K562 (cell line): Measurements from ENCODE around the gene MRPL38. TPM values are rescaled to one million over a fixed set of nuclear protein-coding genes. Genes with fewer than 3 reads are reported as not detected.

ENCODE experiments used
- ATAC-seq: fragments of 200-7000 bp; cut with Tn5 transposase; 3 replicates; pipeline ENCODE4 v1.9.1; 2020; ENCODE audit warnings: moderate library complexity
- BruUV-seq: library from RNA; stranded (reverse); fragments of 400-500 nt; replicated peaks from 2 replicates; lab custom pipeline; 2021; lab: Mats Ljungman, UMichigan
- CTCF ChIA-PET: fragments of 300-600 bp; formaldehyde crosslinking; extraction: SDS; loops from one replicate; lab custom pipeline; 2021; ENCODE audit warnings: low intra/inter-chr PET ratio; lab: Yijun Ruan, JAX
- POLR2A ChIA-PET: fragments of 300-600, 350-650 bp; sonication (Branson Sonifier 250); formaldehyde crosslinking; extraction: SDS; loops from one replicate; lab custom pipeline; 2021; ENCODE audit warnings: antibody characterized with exemption, inconsistent platforms; lab: Yijun Ruan, JAX
- DNase-seq, 4 experiments: peaks; one replicate each; pipeline versions ENCODE4 v3.0.0 to v3.0.0-alpha.2; 2011 to 2018; ENCODE audit warnings: low spot score in 3 of 4, mixed read lengths in 3 of 4; ENCODE audit errors: extremely low read depth in 1 of 4
- FAIRE-seq: peaks from 2 replicates; lab custom pipeline; 2011; peaks lifted over from hg19 to GRCh38; lab: Jason Lieb, UNC
- H2AFZ ChIP-seq: 2 replicates; pipeline ENCODE4 v1.6.0; 2011; ENCODE audit warnings: low read depth, low read length, control low read depth, inconsistent platforms
- H3K27ac ChIP-seq: fragments of 200-600 bp; 3 replicates; pipeline ENCODE4 v1.8.0; 2011; ENCODE audit warnings: low read depth, mild to moderate bottlenecking, control low read depth, inconsistent platforms, low read length, moderate library complexity, mixed read lengths; ENCODE audit errors: extremely low read depth
- H3K27me3 ChIP-seq, 2 experiments: fragments of 300-600 bp in 1 of 2; 2 replicates in 1 of 2; 3 replicates in 1 of 2; pipeline versions ENCODE4 v1.6.0 to v1.8.0; 2011; ENCODE audit warnings: inconsistent platforms in 2 of 2, low read length in 2 of 2, mild to moderate bottlenecking in 1 of 2, mixed read lengths in 1 of 2, moderate library complexity in 1 of 2; ENCODE audit not compliant: control insufficient read depth in 2 of 2, insufficient read depth in 2 of 2
- H3K36me3 ChIP-seq: fragments of 300-600 bp; 3 replicates; pipeline ENCODE4 v1.8.0; 2011; ENCODE audit warnings: mild to moderate bottlenecking, low read length, inconsistent platforms; ENCODE audit not compliant: control insufficient read depth, insufficient read depth
- H3K4me1 ChIP-seq, 2 experiments: fragments of 200-600 bp in 1 of 2; replicated peaks in 1 of 2; 2 replicates in 1 of 2; 3 replicates in 1 of 2; pipeline versions ENCODE4 v1.5.1 to v1.8.0; 2011; ENCODE audit warnings: inconsistent platforms in 2 of 2, low read length in 2 of 2, mild to moderate bottlenecking in 1 of 2, mixed read lengths in 1 of 2, moderate library complexity in 1 of 2; ENCODE audit not compliant: control insufficient read depth in 2 of 2, insufficient read depth in 2 of 2
- H3K4me2 ChIP-seq: 2 replicates; pipeline ENCODE4 v1.6.1; 2011; ENCODE audit warnings: low read length, control low read depth, inconsistent platforms, mixed read lengths; ENCODE audit not compliant: insufficient read depth
- H3K4me3 ChIP-seq: fragments of 200-600 bp; sonication (generic), shearing (Covaris generic); 2 replicates; pipeline ENCODE4 v1.5.1; 2016; ENCODE audit warnings: control low read depth, inconsistent platforms
- H3K79me2 ChIP-seq: fragments of 200-600 bp; 3 replicates; pipeline ENCODE4 v1.8.0; 2011; ENCODE audit warnings: low read length, inconsistent platforms; ENCODE audit not compliant: control insufficient read depth, insufficient read depth
- H3K9ac ChIP-seq, 2 experiments: 2 replicates each; pipeline versions ENCODE4 v1.6.0 to v1.6.1; 2011; ENCODE audit warnings: low read depth in 2 of 2, low read length in 2 of 2, control low read depth in 1 of 2, inconsistent platforms in 1 of 2, mild to moderate bottlenecking in 1 of 2, mixed read lengths in 1 of 2; ENCODE audit not compliant: insufficient read depth in 1 of 2
- H3K9me1 ChIP-seq: one replicate; pipeline ENCODE4 v1.6.0; 2011; ENCODE audit warnings: inconsistent platforms, mild to moderate bottlenecking, low read length, moderate library complexity; ENCODE audit not compliant: control insufficient read depth, insufficient read depth
- H3K9me3 ChIP-seq: replicated peaks from 2 replicates; pipeline ENCODE4 v1.5.1; 2011; ENCODE audit warnings: low read depth, low read length, inconsistent platforms; ENCODE audit not compliant: control insufficient read depth, insufficient read depth
- H4K20me1 ChIP-seq: replicated peaks from 2 replicates; pipeline ENCODE4 v1.6.1; 2011; ENCODE audit warnings: low read length, inconsistent platforms, mixed read lengths; ENCODE audit not compliant: control insufficient read depth, insufficient read depth
- CREB5 ChIP-seq: fragments of 250-450 bp; sonication (Bioruptor Pico); IDR thresholded peaks from 2 replicates; pipeline ENCODE4 v1.5.0; 2020; ENCODE audit warnings: mild to moderate bottlenecking
- LARP7 ChIP-seq: fragments of 450-650 bp; IDR thresholded peaks from 2 replicates; pipeline ENCODE4 v1.6.1; 2016
- LCOR ChIP-seq: sonication (generic); formaldehyde crosslinking; IDR thresholded peaks from 2 replicates; pipeline ENCODE4 v1.8.0; 2022; ENCODE audit warnings: mild to moderate bottlenecking, missing genetic modification reagents
- MEIS2 ChIP-seq: fragments of 450-650 bp; IDR thresholded peaks from 2 replicates; pipeline ENCODE4 v1.6.1; 2014; ENCODE audit warnings: mild to moderate bottlenecking; ENCODE audit not compliant: partially characterized antibody
- POLR2AphosphoS5 ChIP-seq: IDR thresholded peaks from 2 replicates; pipeline ENCODE4 v1.6.1; 2011; ENCODE audit warnings: mild to moderate bottlenecking, low read depth, low read length, moderate library complexity; ENCODE audit not compliant: control insufficient read depth, insufficient read depth
- SIN3A ChIP-seq, 2 experiments: fragments of 150-350 bp in 1 of 2; IDR thresholded peaks; 2 replicates each; pipeline ENCODE4 v1.6.1; 2011 to 2016; ENCODE audit warnings: borderline replicate concordance in 2 of 2, low read depth in 2 of 2, low read length in 2 of 2, mild to moderate bottlenecking in 2 of 2, moderate library complexity in 2 of 2; ENCODE audit not compliant: control insufficient read depth in 1 of 2
- TRIM25 ChIP-seq: fragments of 450-650 bp; IDR thresholded peaks from 2 replicates; pipeline ENCODE4 v1.7.0; 2016; ENCODE audit warnings: borderline replicate concordance
- ZC3H4 ChIP-seq: sonication (generic); formaldehyde crosslinking; IDR thresholded peaks from 2 replicates; pipeline ENCODE4 v1.9.0; 2021; ENCODE audit warnings: missing genetic modification reagents, borderline replicate concordance
- WGBS: fragments of 100-300 bp; shearing (Covaris generic); methylation state at CpG from one replicate; pipeline ENCODE4 v1.1.6; 2016; ENCODE audit warnings: low coverage, mixed read lengths; ENCODE audit not compliant: insufficient coverage; ENCODE audit errors: missing lambda C conversion rate; 5-methylcytosine and 5-hydroxymethylcytosine counted together
- in situ Hi-C: fragments of 300-500 bp; cut with MboI; formaldehyde crosslinking; loops from 4 replicates; pipeline ENCODE4 v1.15.0; 2018; ENCODE audit warnings: inconsistent platforms, mixed read lengths
- intact Hi-C: fragments of 100-400 bp; cut with micrococcal nuclease; formaldehyde crosslinking; loops from 2 replicates; pipeline ENCODE4 v1.14.2; 2022
- polyA plus RNA-seq, 8 experiments: library from polyadenylated mRNA; depleted of rRNA in 4 of 8; stranded (reverse) in 5 of 8; unstranded in 3 of 8; fragments of >200 nt; fragmentation: Nextera tagmentation in 2 of 8; fragmentation: Illumina TruSeq in 1 of 8; extraction: Ambion mirVana in 2 of 8; extraction: Trizol in 1 of 8; gene quantifications; 2 replicates each; pipeline versions ENCODE4 v1.2.1 to v1.2.3, GENCODE V29; 2011 to 2014; ENCODE audit warnings: inconsistent platforms in 1 of 8, missing spikeins in 1 of 8
- total RNA-seq, 7 experiments: library from RNA; depleted of rRNA in 6 of 7; stranded (reverse); fragments of >200 nt in 6 of 7; fragmentation: Illumina TruSeq in 2 of 7; extraction: Trizol in 2 of 7; gene quantifications; 2 replicates each; pipeline versions ENCODE4 v1.2.1 to v1.2.3, GENCODE V29; 2011 to 2021; ENCODE audit warnings: low replicate concordance in 1 of 7
- TF ChIP-seq, protein P1 (sequence below), 2 experiments: fragments of 450-650 bp in 1 of 2; sonication (generic) in 1 of 2; formaldehyde crosslinking in 1 of 2; IDR thresholded peaks in 1 of 2; conservative IDR thresholded peaks in 1 of 2; 2 replicates each; pipeline versions ENCODE4 v1.6.1 to v1.8.1; 2016 to 2023; ENCODE audit warnings: mild to moderate bottlenecking in 2 of 2, moderate library complexity in 2 of 2, inconsistent platforms in 1 of 2, missing genetic modification reagents in 1 of 2
- TF ChIP-seq, protein P2 (sequence below), 2 experiments: IDR thresholded peaks in 1 of 2; conservative IDR thresholded peaks in 1 of 2; 2 replicates each; pipeline ENCODE4 v1.6.1; 2016; ENCODE audit warnings: low read depth in 2 of 2, mild to moderate bottlenecking in 1 of 2, missing compliant biosample characterization in 1 of 2, missing genetic modification characterization in 1 of 2, moderate library complexity in 1 of 2

The MRPL38 gene
- total and polyA plus RNA-seq, 9 of the 15 experiments (the other 6 are each of a cell fraction or from before 2014, with no cell fraction given): 4.5 to 154 (median 48.5) TPM

DNA sequence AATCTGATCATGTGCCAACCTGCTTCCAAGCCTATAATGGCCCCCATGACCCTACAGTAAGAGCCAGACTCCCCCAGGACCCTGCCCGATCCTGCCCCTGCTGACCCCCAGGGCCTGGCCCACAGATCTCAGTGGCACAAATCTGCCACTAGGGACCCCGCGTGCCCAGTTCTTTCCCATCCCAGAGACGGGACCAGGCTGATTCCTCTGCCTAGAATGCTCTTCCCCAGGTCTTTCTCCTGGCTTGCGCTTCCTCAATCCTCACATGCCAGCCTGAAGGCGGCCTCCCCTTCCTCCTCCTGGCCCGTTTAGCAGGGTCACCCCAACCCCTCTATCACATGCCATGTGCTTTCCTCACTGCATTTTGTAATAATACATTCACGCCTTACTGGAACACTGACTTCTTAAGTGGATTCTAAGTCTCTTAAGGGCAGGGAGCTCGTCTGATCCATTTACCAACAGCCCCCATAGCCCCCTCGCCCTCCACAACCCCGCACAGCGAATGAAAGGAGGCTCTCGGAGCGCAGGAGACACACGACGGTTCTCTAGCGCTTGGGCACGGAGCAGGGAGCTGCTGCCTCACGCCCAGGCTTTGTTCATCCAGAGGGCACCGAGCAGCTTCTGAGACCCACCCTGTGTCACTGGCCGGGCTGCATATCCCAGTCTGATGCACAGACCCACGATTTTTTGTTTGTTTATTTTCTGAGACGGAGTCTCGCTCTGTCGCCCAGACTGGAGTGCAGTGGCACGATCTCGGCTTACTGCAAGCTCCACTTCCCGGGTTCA lies 9.1 kb downstream of the MRPL38 start:
- WGBS: 19% methylated on average over 27 of the region's 28 CpGs
- FAIRE-seq (peak; percentile 40), ATAC-seq (peak; percentile 3; the same call in 1 of the 3 replicates), DNase-seq (peak in 3 of 4 experiments; percentile 40 to 58 (median 53))
- no peaks in the 10 kb centered on the region for H4K20me1 ChIP-seq
- intact Hi-C loops: loop anchor here (2.0 kb wide), 1 partner anchor 41 kb away; the partner anchor contains the start of gene WBP2
- TSS peak; percentile 60 for BruUV-seq
- H3K4me1 ChIP-seq: peaks cover 13 to 82% of the 10 kb centered on the region in 2 experiments; a peak in 4 of 5 replicates
- H3K4me2 ChIP-seq: peak overlapping the region; percentile 85
- H3K9ac ChIP-seq: peak overlapping the region; percentile 82 to 100
- H3K27me3 ChIP-seq: no peaks in the 10 kb centered on the region
- H3K4me3 ChIP-seq: peak overlapping the region; percentile 93
- POLR2A ChIA-PET: interaction anchor here (0.6 to 15.9 kb wide), 11 partner anchors 8 to 187 kb away, joined by 3 to 169 read pairs (median 6); partner anchors contain the start of genes MRPL38 and TRIM47
- CTCF ChIA-PET: interaction anchor here (0.6 to 1.9 kb wide), 3 partner anchors 40 to 408 kb away, joined by 3 to 16 read pairs (median 3); partner anchors contain the start of genes UNK and WBP2
- no peak overlapping the region for H2AFZ ChIP-seq
- peak overlapping the region; percentile 96 for H3K27ac ChIP-seq
- peaks cover 57% of the 10 kb centered on the region; the same call in 1 of the 3 replicates for H3K36me3 ChIP-seq
- no peaks in the 10 kb centered on the region for H3K9me3 ChIP-seq
- peaks cover 4% of the 10 kb centered on the region for H3K9me1 ChIP-seq
- H3K79me2 ChIP-seq: peaks cover 31% of the 10 kb centered on the region
- in situ Hi-C loops: no loop called here
- TF ChIP-seq, protein P1, sequence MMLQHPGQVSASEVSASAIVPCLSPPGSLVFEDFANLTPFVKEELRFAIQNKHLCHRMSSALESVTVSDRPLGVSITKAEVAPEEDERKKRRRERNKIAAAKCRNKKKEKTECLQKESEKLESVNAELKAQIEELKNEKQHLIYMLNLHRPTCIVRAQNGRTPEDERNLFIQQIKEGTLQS (IDR thresholded peaks at IDR 0.05): no peak
- TF ChIP-seq, protein P1 (CRISPR knock-in tag; conservative IDR thresholded peaks at IDR 0.05): 0 out of 2 replicates have a peak, but pooled peaks have one; percentile 39
- TF ChIP-seq, protein P2, sequence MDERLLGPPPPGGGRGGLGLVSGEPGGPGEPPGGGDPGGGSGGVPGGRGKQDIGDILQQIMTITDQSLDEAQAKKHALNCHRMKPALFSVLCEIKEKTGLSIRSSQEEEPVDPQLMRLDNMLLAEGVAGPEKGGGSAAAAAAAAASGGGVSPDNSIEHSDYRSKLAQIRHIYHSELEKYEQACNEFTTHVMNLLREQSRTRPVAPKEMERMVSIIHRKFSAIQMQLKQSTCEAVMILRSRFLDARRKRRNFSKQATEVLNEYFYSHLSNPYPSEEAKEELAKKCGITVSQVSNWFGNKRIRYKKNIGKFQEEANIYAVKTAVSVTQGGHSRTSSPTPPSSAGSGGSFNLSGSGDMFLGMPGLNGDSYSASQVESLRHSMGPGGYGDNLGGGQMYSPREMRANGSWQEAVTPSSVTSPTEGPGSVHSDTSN (CRISPR knock-in tag; IDR thresholded peaks at IDR 0.05; ENCODE audit: low read depth): no peak
- TF ChIP-seq, protein P2 (tag; conservative IDR thresholded peaks at IDR 0.05; ENCODE audit: low read depth): no peak
- TF ChIP-seq MEIS2: no peak
- 0 out of 2 replicates have a peak, but pooled peaks have one; percentile 8 for TF ChIP-seq ZC3H4 (CRISPR knock-in tag)
- TF ChIP-seq POLR2AphosphoS5: 0 out of 2 replicates have a peak, but pooled peaks have one; percentile 22
- 0 out of 4 replicates have a peak, but pooled peaks of 1 of the 2 experiments have one; percentile 8 for TF ChIP-seq SIN3A (IDR thresholded peaks at IDR 0.05; ENCODE audit: borderline replicate concordance in 2 of 2, control insufficient read depth in 1 of 2, low read depth in 2 of 2, low read length in 2 of 2)
- 0 out of 2 replicates have a peak, but pooled peaks have one; percentile 13 for TF ChIP-seq TRIM25
- TF ChIP-seq LARP7: no peak
- 0 out of 2 replicates have a peak, but pooled peaks have one; percentile 15 for TF ChIP-seq LCOR
- TF ChIP-seq CREB5 (CRISPR knock-in tag): 0 out of 2 replicates have a peak, but pooled peaks have one; percentile 13
